ENCODE results near the gene MTNR1B. TPM values are rescaled to one million over a fixed set of nuclear protein-coding genes. Genes with fewer than 3 reads are reported as not detected.

Gene MTNR1B
- polyA plus RNA-seq, 2 of the 4 experiments (the other 2 are of a cell fraction): not detected

DNA sequence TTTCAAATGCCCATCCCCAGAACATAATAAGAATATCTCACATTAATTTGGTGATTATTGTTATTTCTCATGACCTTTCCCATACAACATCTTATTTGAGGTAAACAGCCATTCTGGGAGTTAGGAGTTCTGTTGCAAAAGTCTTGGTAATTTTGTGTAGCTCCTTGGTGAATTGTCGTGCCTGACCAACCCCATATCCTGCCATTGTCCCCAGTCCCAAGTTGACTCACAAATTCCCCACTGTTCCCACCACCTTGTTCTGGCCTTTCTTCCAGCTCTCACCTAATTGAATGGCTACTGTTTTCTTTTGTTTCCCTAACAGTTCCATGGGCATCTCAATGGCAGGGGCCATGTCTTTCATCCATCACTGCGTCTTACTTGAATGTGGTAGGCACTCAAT, 8.0 kb downstream of the MTNR1B start:
- no peak for FAIRE-seq
- H3K27ac ChIP-seq: no peak overlapping the region
- H3K4me1 ChIP-seq: no peaks in the 10 kb centered on the region
- no peak for TF ChIP-seq HDAC2 (IDR thresholded peaks at IDR 0.05)
- TF ChIP-seq TFCP2L1 (CRISPR knock-in tag; IDR thresholded peaks at IDR 0.05): no peak
- TF ChIP-seq, protein P1, sequence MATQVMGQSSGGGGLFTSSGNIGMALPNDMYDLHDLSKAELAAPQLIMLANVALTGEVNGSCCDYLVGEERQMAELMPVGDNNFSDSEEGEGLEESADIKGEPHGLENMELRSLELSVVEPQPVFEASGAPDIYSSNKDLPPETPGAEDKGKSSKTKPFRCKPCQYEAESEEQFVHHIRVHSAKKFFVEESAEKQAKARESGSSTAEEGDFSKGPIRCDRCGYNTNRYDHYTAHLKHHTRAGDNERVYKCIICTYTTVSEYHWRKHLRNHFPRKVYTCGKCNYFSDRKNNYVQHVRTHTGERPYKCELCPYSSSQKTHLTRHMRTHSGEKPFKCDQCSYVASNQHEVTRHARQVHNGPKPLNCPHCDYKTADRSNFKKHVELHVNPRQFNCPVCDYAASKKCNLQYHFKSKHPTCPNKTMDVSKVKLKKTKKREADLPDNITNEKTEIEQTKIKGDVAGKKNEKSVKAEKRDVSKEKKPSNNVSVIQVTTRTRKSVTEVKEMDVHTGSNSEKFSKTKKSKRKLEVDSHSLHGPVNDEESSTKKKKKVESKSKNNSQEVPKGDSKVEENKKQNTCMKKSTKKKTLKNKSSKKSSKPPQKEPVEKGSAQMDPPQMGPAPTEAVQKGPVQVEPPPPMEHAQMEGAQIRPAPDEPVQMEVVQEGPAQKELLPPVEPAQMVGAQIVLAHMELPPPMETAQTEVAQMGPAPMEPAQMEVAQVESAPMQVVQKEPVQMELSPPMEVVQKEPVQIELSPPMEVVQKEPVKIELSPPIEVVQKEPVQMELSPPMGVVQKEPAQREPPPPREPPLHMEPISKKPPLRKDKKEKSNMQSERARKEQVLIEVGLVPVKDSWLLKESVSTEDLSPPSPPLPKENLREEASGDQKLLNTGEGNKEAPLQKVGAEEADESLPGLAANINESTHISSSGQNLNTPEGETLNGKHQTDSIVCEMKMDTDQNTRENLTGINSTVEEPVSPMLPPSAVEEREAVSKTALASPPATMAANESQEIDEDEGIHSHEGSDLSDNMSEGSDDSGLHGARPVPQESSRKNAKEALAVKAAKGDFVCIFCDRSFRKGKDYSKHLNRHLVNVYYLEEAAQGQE (IDR thresholded peaks at IDR 0.05): no peak
- TF ChIP-seq, protein P2, sequence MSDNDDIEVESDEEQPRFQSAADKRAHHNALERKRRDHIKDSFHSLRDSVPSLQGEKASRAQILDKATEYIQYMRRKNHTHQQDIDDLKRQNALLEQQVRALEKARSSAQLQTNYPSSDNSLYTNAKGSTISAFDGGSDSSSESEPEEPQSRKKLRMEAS (IDR thresholded peaks at IDR 0.05): no peak
- TF ChIP-seq ZFP36 (IDR thresholded peaks at IDR 0.05; ENCODE audit: borderline replicate concordance, partially characterized antibody): no peak
- TF ChIP-seq ZC3H11A (IDR thresholded peaks at IDR 0.05): no peak
- TF ChIP-seq SREBF2 (IDR thresholded peaks at IDR 0.05): no peak
- no peak for TF ChIP-seq JUN (IDR thresholded peaks at IDR 0.05)
- TF ChIP-seq, protein P3, sequence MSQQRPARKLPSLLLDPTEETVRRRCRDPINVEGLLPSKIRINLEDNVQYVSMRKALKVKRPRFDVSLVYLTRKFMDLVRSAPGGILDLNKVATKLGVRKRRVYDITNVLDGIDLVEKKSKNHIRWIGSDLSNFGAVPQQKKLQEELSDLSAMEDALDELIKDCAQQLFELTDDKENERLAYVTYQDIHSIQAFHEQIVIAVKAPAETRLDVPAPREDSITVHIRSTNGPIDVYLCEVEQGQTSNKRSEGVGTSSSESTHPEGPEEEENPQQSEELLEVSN (IDR thresholded peaks at IDR 0.05; ENCODE audit: borderline replicate concordance, low read depth): no peak
- TF ChIP-seq NFE2L2 (conservative IDR thresholded peaks at IDR 0.05; ENCODE audit: low read length): no peak
- TF ChIP-seq MAZ (IDR thresholded peaks at IDR 0.05; ENCODE audit: borderline replicate concordance, low read depth, low read length): no peak
- no peak for TF ChIP-seq HOXA7 (CRISPR knock-in tag; IDR thresholded peaks at IDR 0.05)
- no peak for TF ChIP-seq RNF2 (IDR thresholded peaks at IDR 0.05; ENCODE audit: borderline replicate concordance, low read depth)
- no peak for TF ChIP-seq FOSB (CRISPR knock-in tag; IDR thresholded peaks at IDR 0.05)
- no peak for TF ChIP-seq EHF (CRISPR knock-in tag; IDR thresholded peaks at IDR 0.05)
- TF ChIP-seq CHD4 (IDR thresholded peaks at IDR 0.05; ENCODE audit: borderline replicate concordance): no peak
- no peak for TF ChIP-seq MAFK (IDR thresholded peaks at IDR 0.05; ENCODE audit: partially characterized antibody)
- no peak for TF ChIP-seq BHLHE40 (IDR thresholded peaks at IDR 0.05; ENCODE audit: low read depth, low read length)
- TF ChIP-seq HOXB13 (CRISPR knock-in tag; IDR thresholded peaks at IDR 0.05; ENCODE audit: low read depth): no peak
- H3K9me3 ChIP-seq: no peaks in the 10 kb centered on the region
- DNase-seq (ENCODE audit: low read depth in 1 of 2, low spot score in 1 of 2): no peak
- H3K4me3 ChIP-seq: no peak overlapping the region
- ChIA-PET CTCF (no interaction called here), POLR2A (no interaction called here)
- ATAC-seq: no peak
- no peak overlapping the region for H3K4me2 ChIP-seq
- 74% methylated on average over 2 of the region's 2 CpGs for WGBS (ENCODE audit: missing lambda C conversion rate)

DNA sequence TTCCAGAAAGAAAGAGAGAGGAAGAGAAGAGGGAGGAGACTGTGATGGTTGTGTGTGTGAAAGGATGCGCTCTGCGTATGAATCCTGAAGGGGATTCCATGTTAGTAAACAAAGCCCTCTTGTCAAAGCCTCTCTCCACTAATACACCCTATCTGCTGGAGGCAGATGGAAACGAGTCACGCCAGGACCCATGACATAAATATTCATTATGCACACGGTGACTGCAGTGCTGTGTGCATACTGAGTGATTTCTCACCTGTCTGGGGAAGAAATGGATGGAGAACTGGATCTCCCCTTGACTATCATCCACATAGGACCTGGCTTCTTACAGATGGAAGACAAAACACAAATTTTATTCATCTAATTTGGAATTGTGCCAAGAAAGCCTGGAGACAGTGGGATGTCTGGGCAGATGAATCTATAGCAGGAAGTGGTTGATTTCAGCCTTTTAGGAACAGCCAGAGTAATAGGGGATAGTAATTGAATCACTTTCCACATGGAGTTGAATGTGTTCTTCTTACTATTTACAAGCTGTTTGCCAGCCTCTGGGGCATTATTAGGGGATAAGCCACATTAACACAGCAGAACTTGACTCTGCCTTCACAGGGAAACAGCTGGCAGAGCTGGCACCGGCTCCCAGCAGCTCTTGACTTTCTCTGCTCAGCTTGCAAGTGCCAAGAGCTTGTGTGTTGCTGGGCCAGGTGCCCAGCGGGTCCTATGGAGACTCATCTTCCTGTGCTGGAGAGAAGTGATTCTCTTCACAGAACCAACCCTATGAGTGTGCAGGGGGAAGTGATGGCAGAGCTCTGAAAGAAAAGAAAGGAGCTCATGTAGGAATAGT, 9.0 kb downstream of the MTNR1B start:
- Histone ChIP-seq H3K4me3 (no peak overlapping the region), H3K4me2 (no peak overlapping the region), H3K9me3 (no peaks in the 10 kb centered on the region), H3K27ac (no peak overlapping the region), H3K4me1 (no peaks in the 10 kb centered on the region)
- FAIRE-seq: no peak
- DNase-seq (ENCODE audit: low read depth in 1 of 2, low spot score in 1 of 2): no peak
- TF ChIP-seq FOXS1 (CRISPR knock-in tag; IDR thresholded peaks at IDR 0.05) (no peak), RCOR1 (IDR thresholded peaks at IDR 0.05; ENCODE audit: low read depth, low read length) (no peak), CHD2 (IDR thresholded peaks at IDR 0.05; ENCODE audit: low read length, partially characterized antibody) (no peak), PHF8 (IDR thresholded peaks at IDR 0.05; ENCODE audit: borderline replicate concordance, low read depth) (no peak), HOXB13 (CRISPR knock-in tag; IDR thresholded peaks at IDR 0.05; ENCODE audit: low read depth) (no peak), JUNB (IDR thresholded peaks at IDR 0.05) (no peak), JUN (IDR thresholded peaks at IDR 0.05) (no peak), POLR2A (IDR thresholded peaks at IDR 0.05; ENCODE audit: low read length) (no peak), RFX5 (IDR thresholded peaks at IDR 0.05) (no peak), NPAS2 (CRISPR knock-in tag; IDR thresholded peaks at IDR 0.05; ENCODE audit: borderline replicate concordance) (no peak), HEYL (CRISPR knock-in tag; IDR thresholded peaks at IDR 0.05) (no peak), RNF2 (IDR thresholded peaks at IDR 0.05; ENCODE audit: borderline replicate concordance, low read depth) (no peak)
- TF ChIP-seq, protein P4, sequence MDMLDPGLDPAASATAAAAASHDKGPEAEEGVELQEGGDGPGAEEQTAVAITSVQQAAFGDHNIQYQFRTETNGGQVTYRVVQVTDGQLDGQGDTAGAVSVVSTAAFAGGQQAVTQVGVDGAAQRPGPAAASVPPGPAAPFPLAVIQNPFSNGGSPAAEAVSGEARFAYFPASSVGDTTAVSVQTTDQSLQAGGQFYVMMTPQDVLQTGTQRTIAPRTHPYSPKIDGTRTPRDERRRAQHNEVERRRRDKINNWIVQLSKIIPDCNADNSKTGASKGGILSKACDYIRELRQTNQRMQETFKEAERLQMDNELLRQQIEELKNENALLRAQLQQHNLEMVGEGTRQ (IDR thresholded peaks at IDR 0.05): no peak
- TF ChIP-seq, protein P5, sequence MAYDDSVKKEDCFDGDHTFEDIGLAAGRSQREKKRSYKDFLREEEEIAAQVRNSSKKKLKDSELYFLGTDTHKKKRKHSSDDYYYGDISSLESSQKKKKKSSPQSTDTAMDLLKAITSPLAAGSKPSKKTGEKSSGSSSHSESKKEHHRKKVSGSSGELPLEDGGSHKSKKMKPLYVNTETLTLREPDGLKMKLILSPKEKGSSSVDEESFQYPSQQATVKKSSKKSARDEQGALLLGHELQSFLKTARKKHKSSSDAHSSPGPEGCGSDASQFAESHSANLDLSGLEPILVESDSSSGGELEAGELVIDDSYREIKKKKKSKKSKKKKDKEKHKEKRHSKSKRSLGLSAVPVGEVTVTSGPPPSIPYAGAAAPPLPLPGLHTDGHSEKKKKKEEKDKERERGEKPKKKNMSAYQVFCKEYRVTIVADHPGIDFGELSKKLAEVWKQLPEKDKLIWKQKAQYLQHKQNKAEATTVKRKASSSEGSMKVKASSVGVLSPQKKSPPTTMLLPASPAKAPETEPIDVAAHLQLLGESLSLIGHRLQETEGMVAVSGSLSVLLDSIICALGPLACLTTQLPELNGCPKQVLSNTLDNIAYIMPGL (CRISPR knock-in tag; IDR thresholded peaks at IDR 0.05; ENCODE audit: borderline replicate concordance): no peak
- 73% methylated on average over 7 of the region's 7 CpGs for WGBS (ENCODE audit: missing lambda C conversion rate)
- ChIA-PET CTCF (interaction anchor here (0.6 kb wide), 1 partner anchor 19 kb away, joined by 4 read pairs; no protein-coding TSS in a partner anchor), POLR2A (no interaction called here)
- no peak for ATAC-seq

Data from A549 (cell line).